PC-9 (cell line): ENCODE data around the gene METTL26. TPM values are rescaled to one million over a fixed set of nuclear protein-coding genes. Genes with fewer than 3 reads are reported as not detected.
A peak's percentile ranks its signal among the peaks of the same experiment; 100 is the strongest.

Experiments used
- BruUV-seq: library from RNA; stranded (reverse); fragments of 400-500 nt; replicated peaks from 2 replicates; lab custom pipeline; 2021; lab: Mats Ljungman, UMichigan
- CTCF ChIA-PET: fragments of 300-600 bp; sonication (Branson Sonifier 250); formaldehyde crosslinking; loops from one replicate; lab custom pipeline; 2022; ENCODE audit warnings: antibody characterized with exemption; lab: Charles Lee
- POLR2A ChIA-PET: fragments of 300-600 bp; sonication (Branson Sonifier 250); formaldehyde crosslinking; loops from one replicate; lab custom pipeline; 2022; ENCODE audit warnings: antibody characterized with exemption; ENCODE audit not compliant: unreplicated experiment; lab: Charles Lee
- DNase-seq, 2 experiments: peaks; one replicate each; pipeline versions ENCODE4 v3.0.0 to v3.0.0-alpha.2; 2015 to 2022; ENCODE audit warnings: mixed read lengths in 1 of 2
- H2AFZ ChIP-seq: fragments of 200-600 bp; sonication (generic); 2 replicates; pipeline ENCODE4 v1.8.1; 2017; ENCODE audit warnings: antibody characterized with exemption
- H3F3A ChIP-seq: fragments of 200-600 bp; sonication (generic); 2 replicates; pipeline ENCODE4 v1.8.1; 2017; ENCODE audit warnings: antibody characterized with exemption, mild to moderate bottlenecking, low read depth; ENCODE audit not compliant: insufficient read depth
- H3K27ac ChIP-seq: fragments of 200-600 bp; sonication (generic); 2 replicates; pipeline ENCODE4 v1.6.1; 2016; ENCODE audit warnings: mixed run types
- H3K27me3 ChIP-seq: fragments of 200-600 bp; sonication (generic); 2 replicates; pipeline ENCODE4 v1.6.1; 2016; ENCODE audit warnings: low read depth, mixed run types; ENCODE audit not compliant: insufficient read depth
- H3K36me3 ChIP-seq: fragments of 200-600 bp; sonication (generic); 2 replicates; pipeline ENCODE4 v1.6.1; 2016; ENCODE audit warnings: low read depth, mixed run types
- H3K4me1 ChIP-seq: fragments of 200-600 bp; sonication (generic); replicated peaks from 2 replicates; pipeline ENCODE4 v1.6.1; 2016; ENCODE audit warnings: mixed run types; ENCODE audit not compliant: insufficient read depth
- H3K4me2 ChIP-seq: fragments of 200-600 bp; sonication (generic); 2 replicates; pipeline ENCODE4 v1.6.1; 2017; ENCODE audit warnings: mixed run types
- H3K4me3 ChIP-seq: fragments of 200-600 bp; sonication (generic); 2 replicates; pipeline ENCODE4 v1.6.1; 2016; ENCODE audit warnings: mixed run types
- H3K79me2 ChIP-seq: fragments of 200-600 bp; sonication (generic); 2 replicates; pipeline ENCODE4 v1.6.1; 2017; ENCODE audit warnings: low read depth, mixed run types
- H3K9me2 ChIP-seq: fragments of 200-600 bp; sonication (generic); 2 replicates; pipeline ENCODE4 v1.8.1; 2017; ENCODE audit warnings: mild to moderate bottlenecking; ENCODE audit not compliant: insufficient read depth
- H3K9me3 ChIP-seq: fragments of 200-600 bp; sonication (generic); 2 replicates; pipeline ENCODE4 v1.8.1; 2016; ENCODE audit warnings: low read depth; ENCODE audit not compliant: insufficient read depth
- H4K20me1 ChIP-seq: fragments of 200-600 bp; sonication (generic); 2 replicates; pipeline ENCODE4 v1.8.1; 2017; ENCODE audit not compliant: insufficient read depth
- CTCF ChIP-seq: fragments of 200-600 bp; sonication (generic); conservative IDR thresholded peaks from 2 replicates; pipeline ENCODE4 v1.6.1; 2017; ENCODE audit warnings: mixed run types, antibody characterized with exemption, mild to moderate bottlenecking, moderate library complexity
- EZH2 ChIP-seq: fragments of 200-600 bp; sonication (generic); IDR thresholded peaks from 2 replicates; pipeline ENCODE4 v1.8.0; 2017; ENCODE audit warnings: antibody characterized with exemption, low read depth
- intact Hi-C: fragments of 100-400 bp; cut with micrococcal nuclease; formaldehyde crosslinking; loops from one replicate; pipeline ENCODE4 v1.10.0; 2022; ENCODE audit not compliant: unreplicated experiment
- total RNA-seq: library from RNA; stranded (reverse); gene quantifications from 2 replicates; pipeline ENCODE4 v1.2.3, GENCODE V29; 2021

The METTL26 gene
- total RNA-seq, 1 experiment from 2014 or later = 144 TPM

DNA sequence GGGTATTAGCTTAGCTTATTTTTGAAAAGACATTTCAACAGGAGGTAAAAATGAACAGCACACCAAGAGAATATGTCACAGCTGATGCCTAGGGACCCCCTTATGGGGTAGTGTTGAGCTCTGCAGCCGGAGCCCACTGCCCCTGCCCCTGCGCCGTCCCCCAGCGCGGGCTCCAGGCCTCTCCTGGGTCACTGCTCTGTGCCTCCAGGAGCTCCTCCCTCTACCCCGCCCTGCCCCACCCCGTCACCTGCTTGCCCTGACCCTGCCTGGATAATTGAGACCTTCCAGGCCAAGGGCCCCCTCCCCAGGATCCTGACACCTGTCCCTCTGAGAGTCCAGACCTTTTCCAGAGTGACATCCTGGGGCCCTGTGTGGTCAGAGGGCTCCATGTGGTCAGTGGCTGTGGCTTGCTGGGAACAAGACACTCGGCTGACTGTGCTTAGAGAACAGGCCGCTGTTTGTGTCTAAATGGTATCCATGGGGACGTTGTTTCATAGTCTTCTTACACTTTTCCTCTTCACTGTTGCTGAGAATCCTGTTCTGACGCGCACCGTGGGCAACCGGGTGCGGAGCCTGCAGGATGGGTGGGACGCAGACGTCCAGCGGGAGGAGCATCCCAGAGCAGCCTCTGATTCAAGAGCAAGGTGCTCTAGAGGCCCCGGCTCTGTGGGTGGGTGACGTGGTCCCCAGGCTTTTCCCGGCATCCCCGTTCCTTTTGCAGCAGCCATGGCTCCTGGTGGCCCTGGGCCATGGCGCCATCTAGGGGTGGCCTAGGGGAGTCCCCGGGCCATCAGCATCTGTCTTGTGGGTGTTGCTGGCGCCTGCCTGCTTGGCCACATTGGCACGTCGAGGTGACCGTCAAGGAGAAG is 25.4 kb downstream of the METTL26 start:
- Histone ChIP-seq H3K4me3 (no peak overlapping the region), H3K79me2 (0 out of 2 replicates have a peak, but pooled peaks cover 3% of the 10 kb centered on the region), H3K9me2 (no peaks in the 10 kb centered on the region), H3F3A (no peaks in the 10 kb centered on the region), H2AFZ (no peak overlapping the region), H3K36me3 (no peaks in the 10 kb centered on the region), H3K4me2 (no peak overlapping the region), H4K20me1 (peaks cover 4% of the 10 kb centered on the region; the same call in 1 of the 2 replicates), H3K9me3 (no peaks in the 10 kb centered on the region), H3K4me1 (no peaks in the 10 kb centered on the region), H3K27me3 (no peaks in the 10 kb centered on the region), H3K27ac (no peak overlapping the region)
- POLR2A ChIA-PET = no interaction called here
- no TSS peak for BruUV-seq
- TF ChIP-seq CTCF = peak; percentile 68
- no peak for TF ChIP-seq EZH2
- no peak for DNase-seq
- CTCF ChIA-PET = interaction anchor here (0.9 to 1.3 kb wide), 2 partner anchors 10 to 17 kb away, joined by 3 read pairs; no protein-coding TSS in a partner anchor
- intact Hi-C loops = no loop called here

- Histone ChIP-seq H3K79me2 (0 out of 2 replicates have a peak, but pooled peaks cover 1% of the 10 kb centered on the region), H3K4me3 (no peak overlapping the region), H3K36me3 (no peaks in the 10 kb centered on the region), H3K9me3 (no peaks in the 10 kb centered on the region), H2AFZ (no peak overlapping the region), H3K27me3 (no peaks in the 10 kb centered on the region), H3K27ac (no peak overlapping the region), H3K4me2 (no peak overlapping the region), H4K20me1 (peaks cover 4% of the 10 kb centered on the region; the same call in 1 of the 2 replicates), H3K9me2 (no peaks in the 10 kb centered on the region), H3F3A (no peaks in the 10 kb centered on the region), H3K4me1 (no peaks in the 10 kb centered on the region)
- no TSS peak for BruUV-seq
- TF ChIP-seq EZH2 = no peak
- no peak for TF ChIP-seq CTCF
- no peak for DNase-seq
- POLR2A ChIA-PET = interaction anchor here (0.7 kb wide), 1 partner anchor 32 kb away, joined by 3 read pairs; no protein-coding TSS in a partner anchor
- CTCF ChIA-PET = interaction anchor here (0.9 to 1.3 kb wide), 2 partner anchors 9 to 16 kb away, joined by 3 read pairs; no protein-coding TSS in a partner anchor
- intact Hi-C loops = no loop called here
Measured at GRCh38 chr16:609984-610383, 26.1 kb downstream of the METTL26 start.

DNA sequence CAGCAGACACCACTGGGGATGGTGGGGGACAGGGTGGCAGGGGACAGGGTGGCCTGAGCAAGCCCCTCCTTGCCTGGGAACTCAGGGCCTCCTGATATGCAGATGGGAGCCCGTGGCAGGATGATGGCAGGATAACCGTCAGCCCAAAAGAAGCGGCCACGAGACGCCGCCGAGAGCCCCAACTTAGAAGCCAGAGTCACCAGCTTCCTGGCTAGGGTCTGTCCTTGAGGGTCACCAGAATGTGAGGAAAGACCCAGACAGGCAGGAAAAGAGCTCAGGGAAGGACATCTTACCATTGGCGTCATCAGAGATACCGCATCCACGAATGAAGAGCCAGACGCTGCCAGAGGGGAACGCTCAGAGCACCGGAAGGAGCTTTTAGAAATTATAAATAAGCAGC is 26.8 kb downstream of the METTL26 start:
- POLR2A ChIA-PET = interaction anchor here (0.7 kb wide), 1 partner anchor 33 kb away, joined by 3 read pairs; no protein-coding TSS in a partner anchor
- TF ChIP-seq CTCF (no peak), EZH2 (no peak)
- Histone ChIP-seq H3K36me3 (no peaks in the 10 kb centered on the region), H3K4me3 (no peak overlapping the region), H3F3A (no peaks in the 10 kb centered on the region), H3K4me2 (no peak overlapping the region), H3K4me1 (no peaks in the 10 kb centered on the region), H3K9me2 (no peaks in the 10 kb centered on the region), H3K27ac (no peak overlapping the region), H2AFZ (no peak overlapping the region), H3K9me3 (no peaks in the 10 kb centered on the region), H3K79me2 (peaks cover 7% of the 10 kb centered on the region), H4K20me1 (peaks cover 4% of the 10 kb centered on the region; the same call in 1 of the 2 replicates), H3K27me3 (no peaks in the 10 kb centered on the region)
- intact Hi-C loops = no loop called here
- BruUV-seq = no TSS peak
- no peak for DNase-seq
- CTCF ChIA-PET = interaction anchor here (1.3 kb wide), 1 partner anchor 16 kb away, joined by 3 read pairs; no protein-coding TSS in a partner anchor
